Measurements from ENCODE around the gene BRD4.
A peak's percentile ranks its signal among the peaks of the same experiment; 100 is the strongest.

Gene BRD4

DNA sequence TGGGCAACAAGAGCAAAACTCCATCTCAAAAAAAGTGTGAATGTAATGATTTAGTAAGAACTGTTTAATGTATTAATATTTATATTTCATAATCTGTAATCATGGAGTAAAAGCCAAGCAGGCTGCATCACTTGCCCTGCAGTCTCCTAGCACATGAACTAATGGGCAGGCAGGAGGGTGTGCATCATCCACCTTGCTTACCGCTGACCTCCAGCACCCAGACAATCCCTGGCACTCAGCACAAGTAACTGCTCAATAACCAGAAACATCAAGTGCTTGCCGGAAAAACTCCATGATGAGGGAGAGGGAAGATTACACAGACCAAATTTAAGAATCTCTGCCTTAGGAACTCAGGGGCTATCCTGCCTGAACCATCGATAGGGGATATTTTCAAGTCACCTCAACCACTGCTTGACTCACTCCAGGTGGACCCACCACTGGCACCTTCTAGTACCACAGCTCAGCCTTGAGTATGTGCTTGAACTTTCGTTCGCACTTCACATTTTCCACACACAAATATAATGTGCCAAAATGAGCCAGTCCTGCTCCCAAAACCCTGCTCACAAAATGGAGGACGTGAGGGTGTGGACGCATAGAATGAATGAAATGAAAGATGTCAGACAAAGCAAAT, 18.6 kb downstream of the BRD4 start:
- no peak for DNase-seq (ENCODE audit: low read depth)

DNA sequence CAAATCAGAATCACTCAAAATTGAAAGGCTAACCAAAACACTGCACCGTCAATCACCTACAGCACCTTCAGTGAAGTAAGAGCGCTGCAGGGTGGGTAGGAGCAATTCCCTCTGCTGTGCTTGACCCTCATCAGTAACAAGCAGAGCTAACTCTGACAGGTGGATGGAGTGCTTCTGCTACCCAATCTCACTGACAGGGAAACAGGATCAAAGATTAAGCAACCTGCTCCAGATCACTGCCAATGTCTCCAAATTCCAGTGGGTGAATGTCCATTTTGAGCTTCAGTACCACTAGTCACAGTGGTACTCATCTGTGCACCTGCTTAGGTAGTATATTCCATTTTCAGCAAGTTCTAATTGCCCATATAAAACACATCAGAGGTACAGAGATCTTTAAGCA, 25.2 kb downstream of the BRD4 start:
- DNase-seq (ENCODE audit: low read depth), result no peak

DNA sequence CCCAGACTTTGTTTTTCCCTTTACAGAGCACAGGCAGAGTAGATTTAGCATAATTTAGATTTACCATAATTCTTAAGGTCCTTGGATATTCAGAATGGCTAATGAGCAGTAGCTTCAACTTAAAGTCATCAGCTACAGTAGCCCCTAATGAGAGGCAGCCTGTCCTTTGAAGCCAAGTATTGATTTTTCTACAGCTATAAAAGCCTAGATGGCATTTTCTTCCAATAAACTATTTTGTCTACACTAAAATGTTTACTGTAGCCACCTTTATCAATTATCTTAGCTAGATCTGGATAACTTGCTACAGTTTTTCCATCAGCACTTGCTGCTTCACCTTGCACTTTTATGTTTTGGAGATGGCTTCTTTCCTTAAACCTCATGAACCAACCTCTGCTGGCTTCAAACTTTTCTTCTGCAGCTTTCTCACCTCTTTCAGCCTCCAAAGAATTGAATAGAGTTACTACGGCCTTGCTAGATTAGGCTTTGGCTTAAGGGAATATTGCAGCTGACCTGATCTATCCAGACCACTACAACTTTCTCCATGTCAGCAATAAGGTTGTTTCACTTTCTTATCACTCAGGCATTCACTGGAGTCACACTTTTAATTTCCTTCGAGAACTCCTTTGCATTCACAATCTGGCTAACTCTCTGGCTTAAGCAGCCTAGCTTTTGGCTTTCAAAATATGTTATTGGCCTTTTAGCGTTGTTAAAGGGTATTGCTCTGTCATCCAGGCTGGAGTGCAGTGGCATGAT, 26.6 kb downstream of the BRD4 start:
- no peak for DNase-seq (ENCODE audit: low read depth)

DNA sequence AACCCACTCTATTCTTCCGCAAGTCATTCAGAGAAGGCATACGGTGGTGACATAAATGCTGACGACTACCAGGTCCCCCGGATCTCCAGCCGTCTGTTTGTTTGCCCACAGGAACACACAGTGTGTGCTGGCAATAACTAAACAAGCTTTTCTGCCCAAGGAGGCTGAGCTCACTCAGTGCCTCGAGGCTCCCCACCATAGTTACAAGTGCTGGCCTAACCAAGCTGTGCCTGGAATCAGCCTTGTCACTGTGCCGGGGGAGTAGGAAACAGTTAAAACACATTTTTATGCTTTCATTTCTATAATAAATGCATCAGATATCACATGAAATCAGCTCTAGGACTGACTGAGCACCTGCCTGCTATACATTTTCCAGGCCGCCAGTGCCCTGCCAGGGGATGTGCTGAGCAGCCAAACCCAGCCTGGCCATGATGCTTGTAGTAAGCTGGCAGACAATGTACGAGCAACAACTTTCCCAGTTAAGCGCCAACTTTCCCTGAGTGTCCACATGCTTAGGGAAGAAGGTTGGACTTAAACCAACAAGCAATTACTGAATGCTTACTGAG, 28.1 kb downstream of the BRD4 start:
- DNase-seq (ENCODE audit: low read depth), result peak; percentile 53

- DNase-seq (ENCODE audit: low read depth), result peak; percentile 52
Observed at GRCh38 chr19:15303105-15303780, 29.1 kb downstream of the BRD4 start.

DNA sequence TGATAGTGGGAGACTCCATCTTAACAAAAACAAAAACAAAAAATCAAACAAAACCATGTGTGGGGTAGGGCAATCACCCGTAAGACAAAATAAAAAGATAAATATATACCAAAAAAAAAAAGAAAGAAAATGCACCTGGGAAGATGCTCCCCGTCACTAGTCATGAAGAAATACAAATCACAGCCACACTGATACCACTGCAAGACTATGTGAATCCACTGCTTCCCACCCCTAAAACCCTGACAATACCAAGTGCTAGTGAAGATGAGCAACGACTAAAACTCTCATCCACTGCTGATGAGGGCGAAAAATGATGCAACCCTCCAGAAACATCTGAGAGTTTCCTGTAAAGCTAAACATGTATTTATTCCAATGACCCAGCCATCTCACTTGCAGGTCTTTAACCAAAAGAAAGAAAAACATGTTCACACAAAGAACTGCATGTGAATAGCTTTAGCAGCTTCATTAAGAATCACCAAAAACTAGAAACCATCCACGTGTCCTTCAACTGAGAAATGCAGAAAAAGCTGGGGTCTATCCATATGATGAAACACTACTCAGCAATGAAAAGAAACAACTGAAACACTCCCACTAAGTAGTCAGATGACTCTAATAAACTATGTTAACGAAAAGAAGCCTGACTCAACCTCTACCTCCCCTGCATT, 31.7 kb downstream of the BRD4 start:
- peak; percentile 97 for DNase-seq (ENCODE audit: low read depth)

GRCh38 chr19:15299568-15300409, 32.5 kb downstream of the BRD4 start:
- DNase-seq (ENCODE audit: low read depth), result peak; percentile 97

DNA sequence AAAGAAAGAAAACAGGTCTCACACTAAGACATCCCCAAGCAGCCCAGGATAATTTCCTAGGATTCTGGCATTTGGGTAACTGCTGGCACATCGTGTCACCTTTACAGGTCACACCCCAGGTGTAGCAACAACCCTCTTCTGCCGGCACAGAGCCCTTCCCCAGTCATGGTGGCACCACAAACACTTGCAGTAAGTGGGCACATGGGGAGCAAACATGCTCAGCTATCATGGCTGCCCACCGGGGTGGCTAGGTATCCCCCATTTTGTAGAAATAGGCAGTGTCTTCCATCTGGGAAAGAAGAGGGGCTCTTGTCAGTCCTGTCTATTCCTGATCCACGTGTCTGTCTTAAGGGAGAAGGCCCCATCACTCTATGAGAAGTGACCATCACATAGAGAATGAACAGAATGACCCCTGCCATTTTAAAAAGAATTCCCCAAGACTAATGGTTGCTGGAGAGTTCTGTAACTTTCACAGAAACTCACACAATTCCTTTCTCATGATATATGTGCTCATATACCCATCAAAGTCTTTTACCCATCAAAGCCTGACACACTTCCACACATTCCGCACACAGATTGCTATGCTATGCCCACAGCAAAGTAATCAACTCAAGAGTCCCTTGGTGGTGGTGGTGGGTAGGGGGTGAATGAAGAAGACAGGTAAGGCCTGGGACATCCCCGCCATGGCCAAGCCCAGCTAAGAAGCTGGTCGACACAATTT, 33.3 kb downstream of the BRD4 start:
- DNase-seq (ENCODE audit: low read depth), result peak; percentile 51

DNA sequence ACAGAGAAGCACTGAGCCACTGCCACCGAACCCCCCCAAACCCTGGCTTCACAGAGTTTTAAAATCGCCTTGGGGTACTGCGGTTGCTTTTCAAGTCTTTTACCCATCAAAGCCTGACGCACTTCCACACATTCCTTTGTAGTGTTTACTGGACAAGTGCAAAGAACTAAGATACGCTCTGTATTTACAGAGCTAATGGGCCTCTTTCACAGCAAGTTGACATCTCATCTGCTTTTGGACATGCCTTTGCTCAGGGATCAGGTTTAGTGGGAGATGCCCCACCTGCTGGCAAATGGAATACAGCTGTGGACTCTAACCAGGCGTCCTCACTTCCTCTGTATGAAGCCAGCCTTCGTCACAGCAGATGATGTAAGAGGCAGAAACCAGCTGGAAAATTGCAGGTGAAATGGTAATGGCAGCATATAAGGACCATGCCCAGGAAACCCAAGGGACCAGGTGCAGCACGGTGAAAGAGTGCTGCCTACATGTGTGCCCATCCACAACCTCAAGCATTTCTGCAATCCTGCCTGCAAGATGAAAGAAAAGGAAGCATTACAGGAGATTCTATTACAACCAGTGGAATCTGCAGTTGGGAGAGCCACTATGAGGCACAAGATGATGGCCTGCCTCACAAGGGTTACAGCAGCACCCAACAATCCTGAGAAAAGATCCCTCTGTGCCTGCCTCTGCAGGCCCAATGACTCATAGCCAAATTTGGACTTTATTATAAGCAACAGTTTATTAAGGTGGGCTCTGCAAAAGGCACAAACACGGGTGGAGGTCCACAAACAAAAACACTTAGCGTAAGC, 34.7 kb downstream of the BRD4 start:
- peak; percentile 90 for DNase-seq (ENCODE audit: low read depth)

GRCh38 chr19:15296841-15297415, 35.4 kb downstream of the BRD4 start:
- no peak for DNase-seq (ENCODE audit: low read depth)

GRCh38 chr19:15296353-15296752, 36.0 kb downstream of the BRD4 start:
- no peak for DNase-seq (ENCODE audit: low read depth)

DNA sequence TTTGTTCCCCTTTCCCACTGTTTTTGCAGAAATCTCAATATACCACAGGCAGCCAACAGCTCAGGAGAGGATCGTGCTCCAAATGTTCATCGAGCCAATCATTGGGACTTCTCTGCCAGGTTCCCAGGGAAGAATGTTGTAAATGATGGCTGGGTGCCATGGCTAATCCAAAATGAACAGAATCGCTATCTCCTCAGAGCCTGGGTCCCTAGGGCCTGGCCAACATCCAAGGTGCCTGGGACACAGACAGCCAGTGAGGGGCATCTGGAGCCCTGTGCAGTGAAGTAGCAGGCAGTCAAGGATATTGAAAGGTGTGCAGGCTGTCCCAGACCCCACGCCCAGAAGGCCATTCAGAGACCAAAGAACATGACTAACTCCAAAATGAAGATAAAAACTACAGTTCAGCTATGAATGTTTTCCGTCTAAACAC, 37.8 kb downstream of the BRD4 start:
- peak; percentile 52 for DNase-seq (ENCODE audit: low read depth)

DNA sequence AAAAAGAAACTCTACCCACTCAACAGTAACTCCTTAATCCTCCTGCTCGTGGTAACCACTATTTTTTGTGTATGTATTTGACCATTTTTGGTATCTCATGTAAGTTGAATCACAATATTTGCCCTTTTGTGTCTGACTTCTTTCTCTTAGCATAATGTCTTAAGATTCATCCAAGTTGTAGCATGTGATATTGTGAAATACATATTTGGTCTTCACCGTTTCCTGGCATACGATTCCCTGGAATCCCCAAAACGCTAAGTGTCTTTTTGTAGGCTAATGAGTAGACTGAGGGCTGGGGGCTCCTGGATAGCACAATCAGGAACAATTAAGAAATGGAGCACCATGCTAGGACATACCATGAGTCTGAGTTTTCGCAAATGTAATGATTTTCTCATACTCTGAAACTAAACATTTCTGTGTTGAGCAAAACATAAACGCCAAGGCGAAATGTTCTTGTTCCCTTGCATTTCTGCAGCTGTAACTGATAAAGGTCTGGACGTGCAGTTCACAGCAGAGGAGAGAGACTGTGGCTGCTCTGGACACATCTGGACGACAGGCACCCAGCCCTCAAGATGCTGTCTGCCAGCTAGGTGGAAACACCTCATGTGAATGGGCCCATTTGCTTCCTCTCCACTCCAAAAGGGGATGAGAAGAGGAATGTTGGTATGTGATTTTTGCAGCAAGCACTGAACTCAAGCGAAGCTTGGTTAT, 38.4 kb downstream of the BRD4 start:
- DNase-seq (ENCODE audit: low read depth), result peak; percentile 55

- peak; percentile 43 for DNase-seq (ENCODE audit: low read depth)
Observed at GRCh38 chr19:15292847-15293582, 39.3 kb downstream of the BRD4 start.

DNA sequence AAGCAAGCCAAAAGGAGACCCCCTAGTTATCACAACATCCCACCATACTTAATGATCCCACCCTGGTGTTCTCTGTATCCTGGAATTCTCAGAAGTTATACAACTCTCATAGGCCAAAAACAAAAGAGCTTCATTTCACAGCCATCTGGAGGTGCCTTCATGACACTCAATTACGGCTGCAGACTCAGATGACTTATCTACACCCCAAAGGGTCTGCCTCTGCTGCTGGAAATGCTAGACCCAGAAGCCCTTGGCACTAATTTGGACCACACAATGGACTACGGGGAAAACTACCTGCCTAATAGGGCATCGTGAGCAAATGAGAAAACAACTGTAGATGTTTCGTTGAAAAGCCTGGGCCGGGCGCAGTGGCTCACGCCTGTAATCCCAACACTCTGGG, 40.2 kb downstream of the BRD4 start:
- no peak for DNase-seq (ENCODE audit: low read depth)

DNA sequence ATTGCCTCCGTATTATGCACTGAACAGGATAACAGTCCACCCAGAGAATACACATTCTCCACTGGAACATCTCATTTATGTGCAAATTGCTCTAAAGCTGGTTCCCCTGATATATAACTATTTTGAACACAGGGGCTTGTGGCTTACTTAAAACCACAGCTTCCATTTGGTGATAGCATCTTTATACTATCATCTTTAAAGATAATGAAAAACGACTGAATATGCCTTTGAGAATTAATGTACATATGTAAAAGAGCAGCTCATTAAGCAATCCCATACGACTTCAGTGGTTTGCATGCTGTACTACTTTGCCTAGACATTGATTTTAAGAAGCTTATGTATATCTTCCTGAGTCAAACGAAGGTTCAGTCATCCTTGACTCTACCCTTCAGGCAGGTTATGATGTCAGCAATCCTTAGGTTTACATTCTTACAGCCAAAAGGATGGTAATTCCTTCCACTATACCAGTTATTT, 40.8 kb downstream of the BRD4 start:
- peak; percentile 39 for DNase-seq (ENCODE audit: low read depth)

DNA sequence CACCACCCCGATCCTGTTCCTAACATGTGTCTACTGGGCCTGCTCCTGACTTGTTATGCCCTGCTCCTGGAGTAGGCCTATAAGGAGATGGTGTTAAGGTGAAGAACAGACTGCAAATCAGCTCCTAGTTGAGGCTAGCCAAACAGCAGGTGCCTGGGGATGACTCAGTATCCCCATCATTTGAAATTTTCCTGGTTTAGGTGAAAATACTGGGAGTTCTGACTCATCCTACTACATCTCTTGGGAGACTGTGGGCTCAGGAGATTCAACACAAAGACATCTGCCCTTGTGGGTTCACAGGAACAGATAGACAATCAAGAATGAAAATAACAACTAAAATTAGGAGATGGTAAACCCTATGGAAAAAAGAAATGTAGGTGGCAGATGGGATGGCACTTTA, 41.2 kb downstream of the BRD4 start:
- DNase-seq (ENCODE audit: low read depth), result peak; percentile 67

- no peak for DNase-seq (ENCODE audit: low read depth)
Observed at GRCh38 chr19:15290166-15290565, 42.2 kb downstream of the BRD4 start.

Measured in EH (cell line).